NCI-H2196 treated with DMSO at 0.1 percent for 48 hours (cell line): ENCODE measurements around the gene TNRC6C.
"Not testable (repeated sequence)": the region's sequence is repeated elsewhere in the genome, so short reads cannot be mapped to it uniquely, and the experiment has no call there.

Experiments used
- DNase-seq: peaks from one replicate; lab custom pipeline; 2025; ENCODE audit not compliant: unreplicated experiment; lab: John Stamatoyannopoulos, UW

TNRC6C gene

GRCh38 chr17:78081551-78081950 is 123.0 kb downstream of the TNRC6C start:
- no peak for DNase-seq

GRCh38 chr17:78082355-78082872 is 123.9 kb downstream of the TNRC6C start:
- not testable (repeated sequence) for DNase-seq

- no peak for DNase-seq
Measured at GRCh38 chr17:78082988-78083387, 124.5 kb downstream of the TNRC6C start.

GRCh38 chr17:78086740-78087139 is 128.2 kb downstream of the TNRC6C start:
- no peak for DNase-seq

- DNase-seq, result no peak
Measured at GRCh38 chr17:78088529-78088928, 130.0 kb downstream of the TNRC6C start.

- no peak for DNase-seq
Measured at GRCh38 chr17:78089576-78090281, 131.2 kb downstream of the TNRC6C start.

- DNase-seq, result no peak
Measured at GRCh38 chr17:78092794-78093324, 134.4 kb downstream of the TNRC6C start.

- no peak for DNase-seq
Measured at GRCh38 chr17:78095035-78095434, 136.5 kb downstream of the TNRC6C start.

- DNase-seq, result no peak
Measured at GRCh38 chr17:78096093-78096492, 137.6 kb downstream of the TNRC6C start.

GRCh38 chr17:78101112-78101511 is 142.6 kb downstream of the TNRC6C start:
- DNase-seq, result no peak

- DNase-seq, result no peak
Measured at GRCh38 chr17:78101542-78101941, 143.0 kb downstream of the TNRC6C start.

- no peak for DNase-seq
Measured at GRCh38 chr17:78103311-78103710, 144.8 kb downstream of the TNRC6C start.

- DNase-seq, result no peak
Measured at GRCh38 chr17:78104540-78104941, 146.0 kb downstream of the TNRC6C start.

GRCh38 chr17:78105101-78105500 is 146.6 kb downstream of the TNRC6C start:
- no peak for DNase-seq

- no peak for DNase-seq
Measured at GRCh38 chr17:78105551-78105950, 147.0 kb downstream of the TNRC6C start.

GRCh38 chr17:78106211-78106610 is 147.7 kb downstream of the TNRC6C start:
- DNase-seq, result no peak

GRCh38 chr17:78107457-78107856 is 149.0 kb downstream of the TNRC6C start:
- no peak for DNase-seq

GRCh38 chr17:78107976-78108725 is 149.6 kb downstream of the TNRC6C start:
- no peak for DNase-seq

GRCh38 chr17:78108726-78109488 is 150.4 kb downstream of the TNRC6C start:
- no peak for DNase-seq

- DNase-seq, result no peak
Measured at GRCh38 chr17:78109489-78109761, 150.9 kb downstream of the TNRC6C start.

GRCh38 chr17:78110363-78111015 is 152.0 kb downstream of the TNRC6C start:
- no peak for DNase-seq
